ENCODE results near the gene EDIL3. TPM values are rescaled to one million over a fixed set of nuclear protein-coding genes. Genes with fewer than 3 reads are reported as not detected.

Gene EDIL3
- total RNA-seq, 4 donors from 2014 or later: 2.8 to 20.6 (median 10.2) TPM

DNA sequence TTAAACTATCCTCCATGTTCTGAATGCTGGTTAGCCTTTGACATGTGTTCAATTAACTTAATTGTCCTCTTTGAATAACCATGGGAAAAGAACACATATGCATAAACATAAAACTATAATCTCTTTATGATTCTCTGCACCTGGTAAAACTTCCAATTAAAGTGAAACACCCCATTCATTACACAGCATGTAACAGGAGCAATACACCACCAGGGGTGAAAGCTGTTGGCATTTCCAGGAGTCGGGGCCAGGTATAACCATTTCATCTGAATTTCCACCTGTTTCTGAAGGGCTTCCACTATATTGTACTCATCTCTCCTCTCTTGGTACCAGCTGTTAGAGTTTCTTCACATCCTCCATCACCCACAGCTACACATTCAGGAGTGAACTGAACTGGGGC, 303.8 kb downstream of the EDIL3 start:
- H3K36me3 ChIP-seq: no peaks in the 10 kb centered on the region
- H3K9me3 ChIP-seq: no peaks in the 10 kb centered on the region
- TF ChIP-seq POLR2A (IDR thresholded peaks at IDR 0.05): no peak
- no peak for TF ChIP-seq CTCF (IDR thresholded peaks at IDR 0.05)
- H3K4me3 ChIP-seq: no peak overlapping the region
- H3K27me3 ChIP-seq: no peaks in the 10 kb centered on the region
- intact Hi-C loops (cut with DNase I): no loop called here
- no peak for DNase-seq
- WGBS, 2 donors: 67 to 77% methylated on average over 1 of the region's 1 CpG
- no peaks in the 10 kb centered on the region for H3K4me1 ChIP-seq
- H3K27ac ChIP-seq: no peak overlapping the region

- H3K9me3 ChIP-seq: no peaks in the 10 kb centered on the region
- no peaks in the 10 kb centered on the region for H3K36me3 ChIP-seq
- H3K4me3 ChIP-seq: no peak overlapping the region
- no peaks in the 10 kb centered on the region for H3K4me1 ChIP-seq
- H3K27me3 ChIP-seq: no peaks in the 10 kb centered on the region
- H3K27ac ChIP-seq: no peak overlapping the region
- TF ChIP-seq POLR2A (IDR thresholded peaks at IDR 0.05): no peak
- no peak for TF ChIP-seq CTCF (IDR thresholded peaks at IDR 0.05)
- no peak for DNase-seq
- intact Hi-C loops (cut with DNase I): no loop called here
These were observed 312.3 kb downstream of the EDIL3 start for GRCh38 chr5:84072339-84072738.

- WGBS, 2 donors: 87 to 91% methylated on average over 8 to 9 of the region's 13 CpGs
- intact Hi-C loops (cut with DNase I): no loop called here
- Histone ChIP-seq H3K27me3 (no peaks in the 10 kb centered on the region), H3K27ac (no peak overlapping the region), H3K4me1 (no peaks in the 10 kb centered on the region), H3K9me3 (no peaks in the 10 kb centered on the region), H3K4me3 (no peak overlapping the region), H3K36me3 (no peaks in the 10 kb centered on the region)
- TF ChIP-seq CTCF (IDR thresholded peaks at IDR 0.05) (no peak), POLR2A (IDR thresholded peaks at IDR 0.05) (no peak)
- no peak for DNase-seq
These were observed 315.0 kb downstream of the EDIL3 start for GRCh38 chr5:84069608-84070179.

DNA sequence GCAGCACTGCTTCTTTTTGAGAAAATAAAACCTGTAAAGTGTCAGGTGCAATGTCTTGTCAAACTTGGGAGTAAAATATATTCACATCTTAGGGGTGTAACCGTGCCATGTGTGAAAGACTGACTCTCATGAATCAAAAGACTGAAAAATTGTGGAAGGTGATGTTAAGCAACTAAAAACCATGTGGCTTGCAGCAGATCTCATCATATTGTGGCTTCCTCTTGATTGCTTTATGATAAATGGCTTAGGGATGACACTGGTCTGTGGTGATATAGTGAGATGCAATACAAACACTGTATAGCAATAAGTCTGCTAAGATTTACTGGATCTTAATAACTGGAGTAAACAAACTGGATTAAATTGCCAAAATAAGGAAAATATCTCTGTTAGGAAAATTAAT, 321.6 kb downstream of the EDIL3 start:
- no peaks in the 10 kb centered on the region for H3K27me3 ChIP-seq
- H3K36me3 ChIP-seq: peaks cover 0 to 5% (median 0%) of the 10 kb centered on the region in 3 donors
- WGBS, 2 donors: 47 to 72% methylated on average over 1 of the region's 1 CpG
- intact Hi-C loops (cut with DNase I): no loop called here
- no peak overlapping the region for H3K27ac ChIP-seq
- no peak overlapping the region for H3K4me3 ChIP-seq
- no peaks in the 10 kb centered on the region for H3K4me1 ChIP-seq
- no peak for DNase-seq
- no peaks in the 10 kb centered on the region for H3K9me3 ChIP-seq
- TF ChIP-seq POLR2A (IDR thresholded peaks at IDR 0.05) (no peak), CTCF (IDR thresholded peaks at IDR 0.05) (no peak)

DNA sequence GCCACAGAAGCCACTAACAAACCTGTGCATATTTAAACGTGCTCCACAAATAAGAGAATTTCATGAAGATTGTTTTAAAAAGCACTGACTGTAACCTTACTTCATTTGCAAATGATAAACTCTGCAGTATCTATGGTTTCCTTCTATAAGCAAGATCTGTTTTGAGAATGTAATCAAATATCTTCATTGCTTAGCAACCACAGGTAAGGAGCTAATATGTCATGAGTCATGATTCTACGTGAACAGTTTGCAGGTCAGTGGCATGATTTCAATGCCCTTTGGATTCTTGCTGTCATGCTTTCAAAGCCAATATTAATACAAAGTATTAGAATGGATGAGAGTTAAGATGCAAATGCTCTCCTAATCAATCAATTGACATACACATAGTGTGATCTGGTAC, 325.0 kb downstream of the EDIL3 start:
- H3K27me3 ChIP-seq: no peaks in the 10 kb centered on the region
- intact Hi-C loops (cut with DNase I): no loop called here
- H3K4me1 ChIP-seq: no peaks in the 10 kb centered on the region
- no peak overlapping the region for H3K27ac ChIP-seq
- H3K36me3 ChIP-seq: peaks cover 0 to 5% (median 0%) of the 10 kb centered on the region in 3 donors
- TF ChIP-seq CTCF (IDR thresholded peaks at IDR 0.05): no peak
- TF ChIP-seq POLR2A (IDR thresholded peaks at IDR 0.05): no peak
- H3K4me3 ChIP-seq: no peak overlapping the region
- no peak for DNase-seq
- WGBS, 2 donors: 45 to 47% methylated on average over 2 of the region's 2 CpGs
- H3K9me3 ChIP-seq: no peaks in the 10 kb centered on the region

Data from esophagus squamous epithelium (tissue), 5 donors.